Panc1 (cell line): ENCODE measurements around the gene SCP2.

Experiments used
- POLR2AphosphoS5 ChIP-seq: IDR thresholded peaks from 2 replicates; pipeline ENCODE4 v1.6.1; 2012; ENCODE audit warnings: mild to moderate bottlenecking, low read depth, low read length, moderate library complexity
- TF ChIP-seq, protein P1 (sequence below): fragments of 450-650 bp; IDR thresholded peaks from 2 replicates; pipeline ENCODE4 v1.5.1; 2017; ENCODE audit warnings: mild to moderate bottlenecking

DNA sequence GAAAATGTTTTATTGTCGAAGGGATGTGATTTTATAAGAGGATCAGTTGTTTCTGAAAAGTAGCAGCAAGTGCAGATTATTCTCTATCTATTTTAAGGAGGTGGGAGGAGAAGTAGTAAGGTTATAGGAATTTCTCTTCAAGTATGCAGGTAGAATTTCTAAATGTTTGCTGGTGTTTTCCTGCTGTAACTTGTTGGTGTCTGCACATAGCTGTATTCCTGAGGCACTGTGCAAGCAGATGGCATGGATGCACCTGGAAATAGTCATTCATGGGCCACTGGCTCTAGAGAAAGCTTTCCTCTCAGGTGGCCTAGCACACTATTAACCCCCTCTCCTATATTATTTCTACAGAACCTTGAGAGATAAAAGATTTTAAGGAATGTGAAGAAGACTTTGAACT is 104.7 kb downstream of the SCP2 start:
- TF ChIP-seq, protein P1, sequence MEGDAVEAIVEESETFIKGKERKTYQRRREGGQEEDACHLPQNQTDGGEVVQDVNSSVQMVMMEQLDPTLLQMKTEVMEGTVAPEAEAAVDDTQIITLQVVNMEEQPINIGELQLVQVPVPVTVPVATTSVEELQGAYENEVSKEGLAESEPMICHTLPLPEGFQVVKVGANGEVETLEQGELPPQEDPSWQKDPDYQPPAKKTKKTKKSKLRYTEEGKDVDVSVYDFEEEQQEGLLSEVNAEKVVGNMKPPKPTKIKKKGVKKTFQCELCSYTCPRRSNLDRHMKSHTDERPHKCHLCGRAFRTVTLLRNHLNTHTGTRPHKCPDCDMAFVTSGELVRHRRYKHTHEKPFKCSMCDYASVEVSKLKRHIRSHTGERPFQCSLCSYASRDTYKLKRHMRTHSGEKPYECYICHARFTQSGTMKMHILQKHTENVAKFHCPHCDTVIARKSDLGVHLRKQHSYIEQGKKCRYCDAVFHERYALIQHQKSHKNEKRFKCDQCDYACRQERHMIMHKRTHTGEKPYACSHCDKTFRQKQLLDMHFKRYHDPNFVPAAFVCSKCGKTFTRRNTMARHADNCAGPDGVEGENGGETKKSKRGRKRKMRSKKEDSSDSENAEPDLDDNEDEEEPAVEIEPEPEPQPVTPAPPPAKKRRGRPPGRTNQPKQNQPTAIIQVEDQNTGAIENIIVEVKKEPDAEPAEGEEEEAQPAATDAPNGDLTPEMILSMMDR = no peak
- TF ChIP-seq POLR2AphosphoS5 = no peak
